ENCODE data around the gene LMF1. TPM values are rescaled to one million over a fixed set of nuclear protein-coding genes. Genes with fewer than 3 reads are reported as not detected.

The LMF1 gene
- total RNA-seq, 2 donors from 2014 or later: 26.9 to 33.2 TPM

DNA sequence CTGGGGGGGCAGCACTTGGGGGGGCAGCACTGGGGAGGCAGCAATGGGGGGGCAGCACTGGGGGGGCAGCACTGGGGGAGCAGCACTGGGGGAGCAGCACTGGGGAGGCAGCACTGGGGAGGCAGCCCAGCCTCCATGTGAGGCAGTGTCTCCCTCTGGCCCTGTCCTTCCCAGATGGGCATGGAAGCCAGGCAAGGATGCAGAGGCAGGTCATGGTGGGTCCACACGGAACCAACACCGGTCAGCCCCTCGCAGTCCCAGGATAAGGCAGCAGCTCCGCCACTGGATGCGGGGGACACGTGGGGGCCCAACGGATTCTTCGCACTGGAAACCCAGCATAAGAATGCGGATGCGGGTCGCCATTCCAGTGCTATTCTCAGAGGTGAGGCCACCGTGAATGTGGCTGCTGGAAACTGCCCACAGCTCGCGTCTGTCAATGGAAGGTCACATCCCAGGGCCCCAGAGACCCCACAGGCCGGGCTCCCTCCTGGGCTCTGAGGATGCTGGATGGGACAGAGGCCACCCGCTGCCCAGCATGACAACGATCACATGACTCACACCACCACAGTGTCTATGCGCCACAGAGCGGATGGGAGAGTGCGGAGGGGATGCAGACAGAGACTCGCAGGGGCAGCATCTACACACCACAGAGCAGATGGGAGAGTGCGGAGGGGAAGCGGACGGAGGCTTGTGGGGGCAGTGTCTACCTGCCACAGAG lies 59.0 kb downstream of the LMF1 start:
- no peaks in the 10 kb centered on the region for H3K4me1 Mint-ChIP-seq (ENCODE audit: low read depth)
- H3K27ac Mint-ChIP-seq: no peak overlapping the region
- H3K27me3 Mint-ChIP-seq (ENCODE audit: low read depth): no peaks in the 10 kb centered on the region
- H3K9me3 Mint-ChIP-seq: no peaks in the 10 kb centered on the region
- ATAC-seq (replicated peaks in 1 of 2) (no peak), DNase-seq (no peak)
- H3K4me3 Mint-ChIP-seq: no peak overlapping the region
- H3K36me3 Mint-ChIP-seq (ENCODE audit: insufficient read depth in 2 of 2): no peaks in the 10 kb centered on the region

DNA sequence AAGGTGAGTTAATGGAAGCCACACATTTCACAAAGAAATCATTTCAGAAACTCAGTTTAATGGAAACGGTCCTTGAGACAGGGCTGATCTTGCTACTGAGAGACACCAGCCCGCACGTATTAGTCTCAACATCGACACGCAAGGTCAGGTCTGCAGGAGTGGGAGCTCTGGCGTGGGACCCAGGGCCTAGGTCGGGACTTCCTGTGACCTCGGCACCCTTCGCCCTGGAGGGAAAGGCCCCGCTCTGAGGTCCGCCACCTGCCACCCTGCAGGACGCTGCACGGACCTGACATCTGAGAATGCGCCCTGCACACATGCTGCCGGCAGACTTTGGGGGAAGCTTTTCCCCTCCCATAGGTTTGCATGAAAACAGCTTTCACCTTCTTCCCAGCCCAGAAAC lies 59.7 kb downstream of the LMF1 start:
- no peak overlapping the region for H3K27ac Mint-ChIP-seq
- no peaks in the 10 kb centered on the region for H3K4me1 Mint-ChIP-seq (ENCODE audit: low read depth)
- DNase-seq: no peak
- no peaks in the 10 kb centered on the region for H3K27me3 Mint-ChIP-seq (ENCODE audit: low read depth)
- peaks cover 0 to 4% of the 10 kb centered on the region in 2 donors for H3K36me3 Mint-ChIP-seq (ENCODE audit: insufficient read depth in 2 of 2)
- peaks cover 0 to 1% of the 10 kb centered on the region in 2 donors for H3K9me3 Mint-ChIP-seq
- H3K4me3 Mint-ChIP-seq: no peak overlapping the region
- no peak for ATAC-seq (replicated peaks in 1 of 2)

DNA sequence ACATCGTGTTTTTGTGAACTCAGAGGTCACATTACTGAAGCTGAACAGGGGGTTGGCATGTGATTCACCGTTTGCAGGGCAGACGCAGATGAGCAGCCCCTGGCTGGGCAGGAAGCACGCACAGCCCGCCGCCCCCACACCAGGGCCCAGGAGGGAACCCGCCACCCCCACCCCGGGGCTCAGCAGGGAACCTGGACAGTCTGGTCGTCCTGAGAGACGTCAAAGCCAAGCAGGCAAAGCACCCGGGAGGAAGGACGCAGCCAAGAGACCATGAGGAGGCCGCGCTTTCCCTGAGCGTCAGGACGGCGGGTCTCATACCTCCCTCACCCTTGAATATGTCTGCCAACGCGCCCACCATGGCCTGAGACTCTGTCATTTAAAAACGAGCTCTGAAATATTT lies 60.6 kb downstream of the LMF1 start:
- Mint-ChIP-seq H3K9me3 (peaks cover 0 to 1% of the 10 kb centered on the region in 2 donors), H3K4me3 (no peak overlapping the region), H3K4me1 (ENCODE audit: low read depth) (no peaks in the 10 kb centered on the region), H3K27me3 (ENCODE audit: low read depth) (no peaks in the 10 kb centered on the region), H3K36me3 (ENCODE audit: insufficient read depth in 2 of 2) (peaks cover 0 to 11% of the 10 kb centered on the region in 2 donors), H3K27ac (no peak overlapping the region)
- ATAC-seq (replicated peaks in 1 of 2) (no peak), DNase-seq (no peak)

DNA sequence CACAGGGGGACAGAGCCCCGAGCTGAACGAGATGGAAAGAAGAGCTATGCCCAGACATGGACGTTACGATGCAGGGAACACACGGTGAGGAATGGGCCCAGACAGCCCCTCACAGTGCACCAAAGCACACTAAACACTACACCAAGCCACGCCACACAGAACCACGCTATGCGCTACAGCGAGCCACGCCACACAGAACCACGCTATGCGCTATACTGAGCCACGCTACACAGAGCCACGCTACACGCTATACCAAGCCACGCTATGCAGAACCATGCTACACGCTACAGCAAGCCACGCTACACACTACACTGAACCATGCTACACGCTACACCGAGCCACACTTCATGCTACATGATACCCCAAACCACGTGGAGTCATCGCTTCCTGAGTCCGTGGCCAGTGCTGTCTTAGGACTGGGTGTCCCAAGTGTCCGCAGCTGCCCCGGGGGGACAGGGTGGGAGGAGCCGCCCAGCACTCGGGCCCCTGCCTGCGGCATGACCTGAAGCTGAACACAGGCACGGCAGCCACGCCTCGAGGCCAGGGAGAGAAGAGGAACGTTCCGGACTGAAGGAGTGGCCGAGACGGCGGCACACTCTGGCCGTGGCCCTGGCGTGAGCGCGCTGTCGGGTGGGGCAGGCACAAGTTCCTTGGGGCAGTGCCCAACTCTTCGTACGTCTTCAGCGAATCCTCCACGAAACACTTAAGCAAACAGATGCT lies 61.3 kb downstream of the LMF1 start:
- no peak for DNase-seq
- Mint-ChIP-seq H3K27me3 (ENCODE audit: low read depth) (no peaks in the 10 kb centered on the region), H3K4me1 (ENCODE audit: low read depth) (no peaks in the 10 kb centered on the region), H3K27ac (no peak overlapping the region), H3K36me3 (ENCODE audit: insufficient read depth in 2 of 2) (peaks cover 0 to 14% of the 10 kb centered on the region in 2 donors), H3K4me3 (no peak overlapping the region), H3K9me3 (peaks cover 0 to 1% of the 10 kb centered on the region in 2 donors)
- ATAC-seq (replicated peaks in 1 of 2): no peak

DNA sequence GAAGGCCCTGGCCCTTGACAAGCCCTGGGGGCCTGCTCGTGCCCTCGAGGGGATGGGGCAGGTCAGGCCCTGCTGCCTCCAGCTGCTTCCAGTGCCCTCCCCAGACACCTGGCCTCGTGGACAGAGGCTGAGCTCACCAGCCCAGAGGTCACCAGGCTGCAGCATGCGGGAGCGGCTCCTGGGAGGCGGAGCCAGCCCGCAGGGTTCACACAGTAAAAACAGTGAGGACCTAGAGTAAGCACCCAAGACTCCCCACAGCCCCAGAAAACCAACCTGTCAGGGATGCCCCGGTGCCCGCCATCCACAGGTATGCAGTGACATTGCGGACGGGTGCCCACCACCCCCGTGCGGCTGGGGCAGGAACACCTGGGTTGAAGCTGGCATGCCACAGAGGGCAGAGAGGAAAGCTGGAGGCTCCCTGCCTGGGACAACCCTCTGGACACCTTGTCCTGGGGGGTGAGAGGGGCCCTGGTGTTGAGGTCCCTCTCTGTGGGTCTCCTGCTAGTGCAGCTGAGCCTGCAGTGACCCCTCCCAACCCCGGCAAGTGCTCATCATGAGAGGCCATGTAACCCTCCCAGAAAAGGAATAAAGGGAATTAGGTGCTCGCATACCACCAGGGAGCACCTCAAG lies 62.1 kb downstream of the LMF1 start:
- H3K4me3 Mint-ChIP-seq: no peak overlapping the region
- H3K27ac Mint-ChIP-seq: no peak overlapping the region
- no peaks in the 10 kb centered on the region for H3K27me3 Mint-ChIP-seq (ENCODE audit: low read depth)
- peaks cover 0 to 1% of the 10 kb centered on the region in 2 donors for H3K9me3 Mint-ChIP-seq
- peaks cover 0 to 14% of the 10 kb centered on the region in 2 donors for H3K36me3 Mint-ChIP-seq (ENCODE audit: insufficient read depth in 2 of 2)
- no peaks in the 10 kb centered on the region for H3K4me1 Mint-ChIP-seq (ENCODE audit: low read depth)
- DNase-seq (no peak), ATAC-seq (replicated peaks in 1 of 2) (no peak)

DNA sequence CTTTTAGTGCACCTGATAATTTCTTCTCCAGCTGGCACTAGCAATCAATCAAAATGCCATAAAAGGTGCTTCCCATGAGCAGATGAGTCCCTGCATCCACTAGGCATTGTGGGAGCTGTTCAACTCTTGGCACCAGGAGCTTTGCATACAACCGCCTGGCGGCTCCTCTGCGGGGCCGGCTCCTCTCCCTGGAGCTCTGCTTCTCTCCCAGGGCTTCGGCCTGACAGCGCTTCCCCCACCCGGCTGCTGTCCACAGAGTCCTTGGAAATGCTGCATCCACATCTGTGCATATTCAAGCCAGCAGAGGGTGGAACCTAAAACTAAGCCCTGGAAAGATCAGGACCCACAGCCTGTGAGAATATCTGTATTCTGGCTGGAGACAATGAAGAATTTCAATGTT lies 62.9 kb downstream of the LMF1 start:
- Mint-ChIP-seq H3K9me3 (peaks cover 0 to 1% of the 10 kb centered on the region in 2 donors), H3K36me3 (ENCODE audit: insufficient read depth in 2 of 2) (peaks cover 0 to 14% of the 10 kb centered on the region in 2 donors), H3K4me3 (no peak overlapping the region)

DNA sequence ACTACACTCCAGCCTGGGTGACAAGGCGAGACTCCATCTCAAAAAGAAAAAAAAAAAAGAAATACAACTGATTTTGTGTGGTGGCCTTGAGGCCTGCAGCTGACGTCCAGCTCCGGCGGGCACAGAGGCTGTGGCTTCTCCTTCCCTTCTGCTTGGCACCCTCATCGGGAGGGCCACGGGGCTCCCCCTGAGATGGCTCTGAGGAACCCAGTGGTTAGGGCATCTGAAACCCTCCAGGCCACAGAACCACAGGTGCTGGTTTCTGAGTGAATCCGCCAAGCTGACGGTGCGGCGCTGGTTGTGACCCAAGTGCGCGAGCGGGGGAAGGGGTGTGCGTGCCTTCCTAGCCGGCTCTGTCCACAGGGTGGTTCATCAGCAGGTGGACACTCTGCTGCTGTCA lies 63.4 kb downstream of the LMF1 start:
- no peak overlapping the region for H3K4me3 Mint-ChIP-seq
- no peaks in the 10 kb centered on the region for H3K27me3 Mint-ChIP-seq (ENCODE audit: low read depth)
- no peaks in the 10 kb centered on the region for H3K4me1 Mint-ChIP-seq (ENCODE audit: low read depth)
- peaks cover 0 to 14% of the 10 kb centered on the region in 2 donors for H3K36me3 Mint-ChIP-seq (ENCODE audit: insufficient read depth in 2 of 2)
- no peak overlapping the region for H3K27ac Mint-ChIP-seq
- no peak for ATAC-seq (replicated peaks in 1 of 2)
- H3K9me3 Mint-ChIP-seq: peaks cover 0 to 1% of the 10 kb centered on the region in 2 donors
- no peak for DNase-seq

More for the DNA sequence above, 62.9 kb downstream of the LMF1 start:
- no peak overlapping the region for H3K27ac Mint-ChIP-seq
- DNase-seq (no peak), ATAC-seq (replicated peaks in 1 of 2) (no peak)
- H3K4me1 Mint-ChIP-seq (ENCODE audit: low read depth): no peaks in the 10 kb centered on the region
- H3K27me3 Mint-ChIP-seq (ENCODE audit: low read depth): no peaks in the 10 kb centered on the region

DNA sequence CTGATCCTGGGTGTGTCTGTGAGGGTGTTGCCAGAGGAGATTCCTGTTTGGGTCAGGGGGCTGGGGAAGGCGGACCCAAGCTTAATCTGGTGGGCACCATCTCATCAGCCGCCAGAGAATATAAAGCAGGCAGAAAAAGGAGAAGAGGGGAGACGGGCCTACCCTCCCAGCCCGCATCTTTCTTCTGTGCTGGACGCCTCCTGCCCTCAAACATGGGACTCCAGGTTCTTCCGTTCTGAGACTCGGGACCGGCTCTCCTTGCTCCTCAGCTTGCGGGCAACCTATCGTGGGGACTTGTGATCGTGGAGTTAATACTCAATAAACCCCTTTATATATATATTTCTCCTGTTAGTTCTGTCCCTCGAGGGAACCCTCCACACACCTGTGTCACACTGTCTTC lies 64.5 kb downstream of the LMF1 start:
- peaks cover 0 to 1% of the 10 kb centered on the region in 2 donors for H3K9me3 Mint-ChIP-seq
- H3K4me1 Mint-ChIP-seq (ENCODE audit: low read depth): no peaks in the 10 kb centered on the region
- DNase-seq (no peak), ATAC-seq (replicated peaks in 1 of 2) (no peak)
- H3K4me3 Mint-ChIP-seq: no peak overlapping the region
- peaks cover 0 to 14% of the 10 kb centered on the region in 2 donors for H3K36me3 Mint-ChIP-seq (ENCODE audit: insufficient read depth in 2 of 2)
- no peaks in the 10 kb centered on the region for H3K27me3 Mint-ChIP-seq (ENCODE audit: low read depth)
- H3K27ac Mint-ChIP-seq: no peak overlapping the region

DNA sequence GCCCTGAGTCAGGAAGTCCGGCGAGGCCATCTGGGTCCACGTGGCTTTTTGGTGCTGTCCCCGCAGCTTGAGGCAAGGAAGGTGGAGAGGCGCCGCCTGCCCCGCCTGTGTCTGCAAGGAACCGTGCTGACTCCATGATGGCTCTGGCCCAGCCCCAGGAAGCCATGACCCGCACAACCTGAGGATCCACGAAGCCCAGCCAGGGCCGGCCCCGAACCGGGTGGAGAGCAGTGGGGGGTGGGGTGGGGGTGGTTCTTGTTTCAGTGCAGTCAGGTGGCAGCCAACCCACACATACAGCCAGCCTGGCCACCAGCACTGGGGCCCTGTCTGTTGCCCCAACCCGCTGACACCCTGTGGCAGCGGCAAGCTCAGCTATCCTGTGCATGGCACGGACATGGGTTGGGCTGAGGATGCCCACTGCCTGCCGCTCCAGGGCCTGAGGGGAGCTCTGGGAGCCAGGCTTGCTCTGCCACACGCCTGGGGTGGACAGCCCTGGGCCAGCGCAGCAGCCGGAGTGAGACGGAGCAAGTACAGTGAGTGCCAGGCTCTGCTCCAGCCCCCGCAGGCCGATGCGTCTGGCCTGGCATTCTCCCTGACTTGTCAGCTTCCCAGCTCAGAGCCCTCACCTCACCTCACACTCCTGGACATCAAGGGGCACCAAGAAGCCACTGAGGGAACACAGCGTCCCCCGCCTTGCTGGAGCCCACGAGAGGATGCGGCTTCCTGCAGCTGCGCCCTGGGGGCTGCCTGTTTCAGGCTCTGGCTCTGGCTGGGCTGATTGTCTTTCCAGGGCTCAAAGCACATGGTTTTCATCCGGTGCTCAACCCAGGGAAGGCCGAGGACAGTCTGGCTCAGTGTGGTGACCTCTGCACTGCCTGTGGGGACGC lies 68.8 kb downstream of the LMF1 start:
- peaks cover 0 to 1% of the 10 kb centered on the region in 2 donors for H3K9me3 Mint-ChIP-seq
- no peak for ATAC-seq (replicated peaks in 1 of 2)
- H3K27ac Mint-ChIP-seq: no peak overlapping the region
- DNase-seq: no peak
- H3K4me3 Mint-ChIP-seq: no peak overlapping the region
- peaks cover 0 to 14% of the 10 kb centered on the region in 2 donors for H3K36me3 Mint-ChIP-seq (ENCODE audit: insufficient read depth in 2 of 2)
- no peaks in the 10 kb centered on the region for H3K27me3 Mint-ChIP-seq (ENCODE audit: low read depth)
- H3K4me1 Mint-ChIP-seq (ENCODE audit: low read depth): no peaks in the 10 kb centered on the region

DNA sequence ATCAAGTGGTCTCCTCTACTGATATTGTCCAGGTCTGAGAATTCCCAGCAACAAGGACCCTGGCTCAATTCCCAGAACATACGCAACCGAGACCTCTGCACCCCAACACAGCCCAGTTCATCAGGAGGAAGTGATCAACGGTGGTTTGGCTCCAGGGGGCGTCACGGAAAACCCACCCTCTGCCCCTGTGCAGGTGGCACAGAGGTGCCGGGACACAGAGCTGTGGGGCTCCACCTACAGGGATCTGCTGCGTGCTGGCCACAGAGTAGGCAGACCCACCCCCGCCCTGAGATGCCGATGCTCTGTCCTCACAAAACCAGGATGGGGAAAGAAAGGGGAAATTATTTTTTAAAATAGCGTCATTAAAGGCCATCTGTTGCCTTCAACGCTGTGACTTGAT lies 69.6 kb downstream of the LMF1 start:
- ATAC-seq (replicated peaks in 1 of 2) (no peak), DNase-seq (no peak)
- H3K9me3 Mint-ChIP-seq: no peaks in the 10 kb centered on the region
- no peak overlapping the region for H3K27ac Mint-ChIP-seq
- H3K4me1 Mint-ChIP-seq (ENCODE audit: low read depth): no peaks in the 10 kb centered on the region
- no peak overlapping the region for H3K4me3 Mint-ChIP-seq
- no peaks in the 10 kb centered on the region for H3K27me3 Mint-ChIP-seq (ENCODE audit: low read depth)
- peaks cover 0 to 11% of the 10 kb centered on the region in 2 donors for H3K36me3 Mint-ChIP-seq (ENCODE audit: insufficient read depth in 2 of 2)

DNA sequence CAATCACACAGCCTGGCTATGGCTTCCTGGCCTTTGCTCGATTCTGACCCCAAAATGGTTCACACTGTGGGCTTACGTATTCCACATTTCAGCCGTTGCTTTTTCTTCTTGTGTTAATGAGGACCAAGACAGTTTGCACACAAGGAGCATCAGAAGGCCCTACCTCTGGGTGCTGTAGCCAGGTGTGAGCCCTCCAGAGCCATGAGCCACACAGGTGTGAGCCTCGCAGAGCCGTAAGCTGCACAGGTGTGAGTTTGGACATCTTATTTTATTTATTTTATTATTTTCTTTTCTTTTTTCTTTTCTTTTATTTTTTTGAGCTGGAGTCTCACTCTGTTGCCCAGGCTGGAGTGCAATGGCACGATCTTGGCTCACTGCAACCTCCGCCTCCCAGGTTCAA lies 70.6 kb downstream of the LMF1 start:
- no peaks in the 10 kb centered on the region for H3K4me1 Mint-ChIP-seq (ENCODE audit: low read depth)
- no peak overlapping the region for H3K27ac Mint-ChIP-seq
- no peaks in the 10 kb centered on the region for H3K9me3 Mint-ChIP-seq
- DNase-seq: no peak
- H3K27me3 Mint-ChIP-seq (ENCODE audit: low read depth): no peaks in the 10 kb centered on the region
- no peak for ATAC-seq (replicated peaks in 1 of 2)
- no peak overlapping the region for H3K4me3 Mint-ChIP-seq
- H3K36me3 Mint-ChIP-seq (ENCODE audit: insufficient read depth in 2 of 2): peaks cover 0 to 3% of the 10 kb centered on the region in 2 donors

DNA sequence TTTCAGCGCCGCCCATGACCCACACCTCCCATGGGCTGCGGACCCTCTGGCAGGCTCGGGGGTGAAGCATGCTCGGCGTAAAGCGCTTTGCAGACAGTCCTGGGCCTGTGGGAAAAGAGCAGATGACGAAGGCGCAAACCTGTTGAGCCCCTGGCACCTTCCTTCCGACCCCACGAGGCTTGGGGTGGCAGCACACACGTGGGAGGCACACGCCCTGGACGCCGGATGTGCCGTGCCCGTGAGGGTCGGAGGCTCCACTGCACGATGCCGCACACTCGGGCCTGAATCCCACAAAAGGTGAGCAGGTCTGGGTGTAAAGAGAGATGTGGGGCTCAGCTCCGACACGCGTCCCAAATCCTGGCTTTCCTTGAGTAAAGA lies 71.1 kb downstream of the LMF1 start:
- ATAC-seq (replicated peaks in 1 of 2) (no peak), DNase-seq (no peak)
- H3K9me3 Mint-ChIP-seq: no peaks in the 10 kb centered on the region
- no peaks in the 10 kb centered on the region for H3K27me3 Mint-ChIP-seq (ENCODE audit: low read depth)
- H3K36me3 Mint-ChIP-seq (ENCODE audit: insufficient read depth in 2 of 2): no peaks in the 10 kb centered on the region
- no peak overlapping the region for H3K4me3 Mint-ChIP-seq
- no peak overlapping the region for H3K27ac Mint-ChIP-seq
- H3K4me1 Mint-ChIP-seq (ENCODE audit: low read depth): no peaks in the 10 kb centered on the region
